Epithelial cell of esophagus (primary cell): Measurements from ENCODE around the gene PFDN5.

Experiments used
- DNase-seq: peaks from one replicate; pipeline ENCODE4 v3.0.0; 2010; ENCODE audit warnings: low read depth
- H3K4me3 ChIP-seq: 2 replicates; pipeline ENCODE4 v1.5.1; 2011; ENCODE audit warnings: mild to moderate bottlenecking, low read length, control low read depth
- TF ChIP-seq, protein P1 (sequence below): IDR thresholded peaks from 2 replicates; pipeline ENCODE4 v1.5.1; 2011; ENCODE audit warnings: low read depth, mild to moderate bottlenecking, low read length, control low read depth, inconsistent platforms; ENCODE audit not compliant: insufficient read depth; ENCODE audit errors: missing control alignments

The PFDN5 gene

GRCh38 chr12:53299454-53300180 lies 4.3 kb downstream of the PFDN5 start, which contains the start of gene MYG1:
MYG1 (plus strand) TSS chr12:53299695; CDS start chr12:53299738, 43 bp downstream.
- H3K4me3 ChIP-seq: peak within 1 kb of the TSS; percentile 95
- peak; percentile 84 for DNase-seq
- TF ChIP-seq, protein P1, sequence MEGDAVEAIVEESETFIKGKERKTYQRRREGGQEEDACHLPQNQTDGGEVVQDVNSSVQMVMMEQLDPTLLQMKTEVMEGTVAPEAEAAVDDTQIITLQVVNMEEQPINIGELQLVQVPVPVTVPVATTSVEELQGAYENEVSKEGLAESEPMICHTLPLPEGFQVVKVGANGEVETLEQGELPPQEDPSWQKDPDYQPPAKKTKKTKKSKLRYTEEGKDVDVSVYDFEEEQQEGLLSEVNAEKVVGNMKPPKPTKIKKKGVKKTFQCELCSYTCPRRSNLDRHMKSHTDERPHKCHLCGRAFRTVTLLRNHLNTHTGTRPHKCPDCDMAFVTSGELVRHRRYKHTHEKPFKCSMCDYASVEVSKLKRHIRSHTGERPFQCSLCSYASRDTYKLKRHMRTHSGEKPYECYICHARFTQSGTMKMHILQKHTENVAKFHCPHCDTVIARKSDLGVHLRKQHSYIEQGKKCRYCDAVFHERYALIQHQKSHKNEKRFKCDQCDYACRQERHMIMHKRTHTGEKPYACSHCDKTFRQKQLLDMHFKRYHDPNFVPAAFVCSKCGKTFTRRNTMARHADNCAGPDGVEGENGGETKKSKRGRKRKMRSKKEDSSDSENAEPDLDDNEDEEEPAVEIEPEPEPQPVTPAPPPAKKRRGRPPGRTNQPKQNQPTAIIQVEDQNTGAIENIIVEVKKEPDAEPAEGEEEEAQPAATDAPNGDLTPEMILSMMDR: peak; percentile 43

DNA sequence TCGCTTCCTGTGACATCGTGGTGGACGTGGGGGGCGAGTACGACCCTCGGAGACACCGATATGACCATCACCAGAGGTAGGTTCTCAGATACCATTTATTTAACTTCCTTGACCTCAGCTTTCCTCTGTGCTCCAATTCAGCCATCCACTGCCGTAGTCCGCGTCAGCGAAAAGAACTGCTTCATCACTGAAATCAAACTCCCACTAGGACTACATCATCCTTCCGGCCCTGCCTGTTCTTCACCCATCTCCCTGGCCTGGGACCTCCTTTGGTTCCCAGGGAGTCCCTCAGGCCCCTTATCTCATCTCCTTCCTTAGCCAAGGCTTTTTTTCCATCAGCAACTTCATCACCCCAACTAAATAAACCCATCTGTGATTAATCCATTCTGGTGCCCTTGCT lies 4.8 kb downstream of the PFDN5 start:
- TF ChIP-seq, protein P1: no peak
- DNase-seq: peak; percentile 20
- peak overlapping the region; percentile 95 for H3K4me3 ChIP-seq

DNA sequence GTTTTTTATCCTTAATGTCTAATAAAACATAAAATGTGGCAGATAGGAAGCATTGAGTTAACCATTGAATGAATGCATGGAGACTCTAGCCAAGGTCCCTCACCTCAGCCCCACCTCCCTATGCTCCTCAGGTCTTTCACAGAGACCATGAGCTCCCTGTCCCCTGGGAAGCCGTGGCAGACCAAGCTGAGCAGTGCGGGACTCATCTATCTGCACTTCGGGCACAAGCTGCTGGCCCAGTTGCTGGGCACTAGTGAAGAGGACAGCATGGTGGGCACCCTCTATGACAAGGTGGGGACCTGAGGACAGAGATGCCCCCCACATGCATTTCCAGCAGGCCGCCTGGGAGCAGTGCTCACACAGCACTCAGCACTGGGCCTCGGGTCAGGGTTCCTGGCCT lies 7.6 kb downstream of the PFDN5 start:
- no peak for DNase-seq
- TF ChIP-seq, protein P1: no peak

GRCh38 chr12:53306826-53307225 lies 11.5 kb downstream of the PFDN5 start:
- no peak for DNase-seq
- H3K4me3 ChIP-seq: no peak overlapping the region
- TF ChIP-seq, protein P1: no peak

More for the DNA sequence above, 7.6 kb downstream of the PFDN5 start:
- H3K4me3 ChIP-seq: no peak overlapping the region

DNA sequence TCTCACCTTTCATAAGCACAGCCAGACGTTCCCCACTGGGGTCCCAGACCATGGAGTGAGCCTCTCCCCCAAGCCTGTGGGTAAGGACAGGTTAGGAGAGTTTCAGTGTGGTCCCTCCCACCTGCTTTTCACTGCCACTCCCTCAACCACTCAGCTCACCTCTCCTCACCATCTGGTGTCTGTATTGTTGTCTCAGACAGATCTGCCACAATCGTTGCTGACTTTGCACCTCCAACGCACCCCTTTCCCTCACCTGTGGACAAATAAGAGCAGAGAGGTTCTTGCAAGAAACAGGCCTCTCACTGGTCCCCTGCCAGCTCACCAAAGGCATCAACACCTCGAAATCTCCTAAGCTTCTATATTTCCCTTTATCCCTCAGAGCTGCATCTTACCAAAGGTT lies 12.9 kb downstream of the PFDN5 start:
- no peak overlapping the region for H3K4me3 ChIP-seq
- no peak for DNase-seq
- TF ChIP-seq, protein P1: no peak

- DNase-seq: no peak
- TF ChIP-seq, protein P1: no peak
- H3K4me3 ChIP-seq: no peak overlapping the region
Observed at GRCh38 chr12:53313996-53314395, 18.7 kb downstream of the PFDN5 start.
